ENCODE results near the gene MGAT4A.

The MGAT4A gene

GRCh38 chr2:98572211-98572610 is 158.7 kb downstream of the MGAT4A start:
- no peak for DNase-seq (ENCODE audit: low spot score)

GRCh38 chr2:98571796-98572195 is 159.1 kb downstream of the MGAT4A start:
- no peak for DNase-seq (ENCODE audit: low spot score)

GRCh38 chr2:98571121-98571701 is 159.7 kb downstream of the MGAT4A start:
- no peak for DNase-seq (ENCODE audit: low spot score)

GRCh38 chr2:98570356-98570755 is 160.6 kb downstream of the MGAT4A start:
- DNase-seq (ENCODE audit: low spot score): no peak

- no peak for DNase-seq (ENCODE audit: low spot score)
Observed at GRCh38 chr2:98569915-98570314, 161.0 kb downstream of the MGAT4A start.

GRCh38 chr2:98569197-98569793 is 161.6 kb downstream of the MGAT4A start:
- DNase-seq (ENCODE audit: low spot score): peak; percentile 71

Data from ecto neural progenitor cell (in vitro differentiated cells).